ENCODE data around the gene FN3K. TPM values are rescaled to one million over a fixed set of nuclear protein-coding genes. Genes with fewer than 3 reads are reported as not detected.

Gene FN3K
- total and polyA plus RNA-seq, 2 of the 13 experiments (the other 11 are each of a cell fraction or from before 2014, with no cell fraction given) = 3.5 to 12.2 TPM

GRCh38 chr17:82734987-82735866, at the start of gene FN3K (continued):
- TF ChIP-seq NFIC (IDR thresholded peaks at IDR 0.05; ENCODE audit: low read length) = no peak
- TF ChIP-seq, protein P1, sequence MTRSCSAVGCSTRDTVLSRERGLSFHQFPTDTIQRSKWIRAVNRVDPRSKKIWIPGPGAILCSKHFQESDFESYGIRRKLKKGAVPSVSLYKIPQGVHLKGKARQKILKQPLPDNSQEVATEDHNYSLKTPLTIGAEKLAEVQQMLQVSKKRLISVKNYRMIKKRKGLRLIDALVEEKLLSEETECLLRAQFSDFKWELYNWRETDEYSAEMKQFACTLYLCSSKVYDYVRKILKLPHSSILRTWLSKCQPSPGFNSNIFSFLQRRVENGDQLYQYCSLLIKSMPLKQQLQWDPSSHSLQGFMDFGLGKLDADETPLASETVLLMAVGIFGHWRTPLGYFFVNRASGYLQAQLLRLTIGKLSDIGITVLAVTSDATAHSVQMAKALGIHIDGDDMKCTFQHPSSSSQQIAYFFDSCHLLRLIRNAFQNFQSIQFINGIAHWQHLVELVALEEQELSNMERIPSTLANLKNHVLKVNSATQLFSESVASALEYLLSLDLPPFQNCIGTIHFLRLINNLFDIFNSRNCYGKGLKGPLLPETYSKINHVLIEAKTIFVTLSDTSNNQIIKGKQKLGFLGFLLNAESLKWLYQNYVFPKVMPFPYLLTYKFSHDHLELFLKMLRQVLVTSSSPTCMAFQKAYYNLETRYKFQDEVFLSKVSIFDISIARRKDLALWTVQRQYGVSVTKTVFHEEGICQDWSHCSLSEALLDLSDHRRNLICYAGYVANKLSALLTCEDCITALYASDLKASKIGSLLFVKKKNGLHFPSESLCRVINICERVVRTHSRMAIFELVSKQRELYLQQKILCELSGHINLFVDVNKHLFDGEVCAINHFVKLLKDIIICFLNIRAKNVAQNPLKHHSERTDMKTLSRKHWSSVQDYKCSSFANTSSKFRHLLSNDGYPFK (CRISPR knock-in tag; IDR thresholded peaks at IDR 0.05; ENCODE audit: borderline replicate concordance) = no peak
- TF ChIP-seq, protein P2, sequence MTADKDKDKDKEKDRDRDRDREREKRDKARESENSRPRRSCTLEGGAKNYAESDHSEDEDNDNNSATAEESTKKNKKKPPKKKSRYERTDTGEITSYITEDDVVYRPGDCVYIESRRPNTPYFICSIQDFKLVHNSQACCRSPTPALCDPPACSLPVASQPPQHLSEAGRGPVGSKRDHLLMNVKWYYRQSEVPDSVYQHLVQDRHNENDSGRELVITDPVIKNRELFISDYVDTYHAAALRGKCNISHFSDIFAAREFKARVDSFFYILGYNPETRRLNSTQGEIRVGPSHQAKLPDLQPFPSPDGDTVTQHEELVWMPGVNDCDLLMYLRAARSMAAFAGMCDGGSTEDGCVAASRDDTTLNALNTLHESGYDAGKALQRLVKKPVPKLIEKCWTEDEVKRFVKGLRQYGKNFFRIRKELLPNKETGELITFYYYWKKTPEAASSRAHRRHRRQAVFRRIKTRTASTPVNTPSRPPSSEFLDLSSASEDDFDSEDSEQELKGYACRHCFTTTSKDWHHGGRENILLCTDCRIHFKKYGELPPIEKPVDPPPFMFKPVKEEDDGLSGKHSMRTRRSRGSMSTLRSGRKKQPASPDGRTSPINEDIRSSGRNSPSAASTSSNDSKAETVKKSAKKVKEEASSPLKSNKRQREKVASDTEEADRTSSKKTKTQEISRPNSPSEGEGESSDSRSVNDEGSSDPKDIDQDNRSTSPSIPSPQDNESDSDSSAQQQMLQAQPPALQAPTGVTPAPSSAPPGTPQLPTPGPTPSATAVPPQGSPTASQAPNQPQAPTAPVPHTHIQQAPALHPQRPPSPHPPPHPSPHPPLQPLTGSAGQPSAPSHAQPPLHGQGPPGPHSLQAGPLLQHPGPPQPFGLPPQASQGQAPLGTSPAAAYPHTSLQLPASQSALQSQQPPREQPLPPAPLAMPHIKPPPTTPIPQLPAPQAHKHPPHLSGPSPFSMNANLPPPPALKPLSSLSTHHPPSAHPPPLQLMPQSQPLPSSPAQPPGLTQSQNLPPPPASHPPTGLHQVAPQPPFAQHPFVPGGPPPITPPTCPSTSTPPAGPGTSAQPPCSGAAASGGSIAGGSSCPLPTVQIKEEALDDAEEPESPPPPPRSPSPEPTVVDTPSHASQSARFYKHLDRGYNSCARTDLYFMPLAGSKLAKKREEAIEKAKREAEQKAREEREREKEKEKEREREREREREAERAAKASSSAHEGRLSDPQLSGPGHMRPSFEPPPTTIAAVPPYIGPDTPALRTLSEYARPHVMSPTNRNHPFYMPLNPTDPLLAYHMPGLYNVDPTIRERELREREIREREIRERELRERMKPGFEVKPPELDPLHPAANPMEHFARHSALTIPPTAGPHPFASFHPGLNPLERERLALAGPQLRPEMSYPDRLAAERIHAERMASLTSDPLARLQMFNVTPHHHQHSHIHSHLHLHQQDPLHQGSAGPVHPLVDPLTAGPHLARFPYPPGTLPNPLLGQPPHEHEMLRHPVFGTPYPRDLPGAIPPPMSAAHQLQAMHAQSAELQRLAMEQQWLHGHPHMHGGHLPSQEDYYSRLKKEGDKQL (CRISPR knock-in tag; IDR thresholded peaks at IDR 0.05; ENCODE audit: low read depth) = no peak
- TF ChIP-seq ZNF335 (CRISPR knock-in tag; IDR thresholded peaks at IDR 0.05) = no peak
- no peak for TF ChIP-seq FOXK2 (IDR thresholded peaks at IDR 0.05)
- no peak for TF ChIP-seq ERF (CRISPR knock-in tag; IDR thresholded peaks at IDR 0.05)
- TF ChIP-seq, protein P3, sequence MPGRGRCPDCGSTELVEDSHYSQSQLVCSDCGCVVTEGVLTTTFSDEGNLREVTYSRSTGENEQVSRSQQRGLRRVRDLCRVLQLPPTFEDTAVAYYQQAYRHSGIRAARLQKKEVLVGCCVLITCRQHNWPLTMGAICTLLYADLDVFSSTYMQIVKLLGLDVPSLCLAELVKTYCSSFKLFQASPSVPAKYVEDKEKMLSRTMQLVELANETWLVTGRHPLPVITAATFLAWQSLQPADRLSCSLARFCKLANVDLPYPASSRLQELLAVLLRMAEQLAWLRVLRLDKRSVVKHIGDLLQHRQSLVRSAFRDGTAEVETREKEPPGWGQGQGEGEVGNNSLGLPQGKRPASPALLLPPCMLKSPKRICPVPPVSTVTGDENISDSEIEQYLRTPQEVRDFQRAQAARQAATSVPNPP (CRISPR knock-in tag; IDR thresholded peaks at IDR 0.05) = 0 out of 2 replicates have a peak, but pooled peaks have one; percentile 67
- TF ChIP-seq CHCHD3 (CRISPR knock-in tag; IDR thresholded peaks at IDR 0.05) = no peak
- no peak for TF ChIP-seq ZSCAN22 (CRISPR knock-in tag; IDR thresholded peaks at IDR 0.05)
- no peak for TF ChIP-seq ZNF616 (CRISPR knock-in tag; IDR thresholded peaks at IDR 0.05; ENCODE audit: low read depth)
- TF ChIP-seq, protein P4, sequence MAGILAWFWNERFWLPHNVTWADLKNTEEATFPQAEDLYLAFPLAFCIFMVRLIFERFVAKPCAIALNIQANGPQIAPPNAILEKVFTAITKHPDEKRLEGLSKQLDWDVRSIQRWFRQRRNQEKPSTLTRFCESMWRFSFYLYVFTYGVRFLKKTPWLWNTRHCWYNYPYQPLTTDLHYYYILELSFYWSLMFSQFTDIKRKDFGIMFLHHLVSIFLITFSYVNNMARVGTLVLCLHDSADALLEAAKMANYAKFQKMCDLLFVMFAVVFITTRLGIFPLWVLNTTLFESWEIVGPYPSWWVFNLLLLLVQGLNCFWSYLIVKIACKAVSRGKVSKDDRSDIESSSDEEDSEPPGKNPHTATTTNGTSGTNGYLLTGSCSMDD (CRISPR knock-in tag; IDR thresholded peaks at IDR 0.05) = no peak
- TF ChIP-seq DNMT1 (CRISPR knock-in tag; IDR thresholded peaks at IDR 0.05) = peak; percentile 30; the same call in 1 of the 2 replicates
- TF ChIP-seq JUN (CRISPR knock-in tag; IDR thresholded peaks at IDR 0.05) = no peak
- TF ChIP-seq PATZ1 (CRISPR knock-in tag; IDR thresholded peaks at IDR 0.05) = no peak; the same call in 1 of the 2 replicates
- peak; percentile 64; the same call in 1 of the 2 replicates for TF ChIP-seq GABPB1 (CRISPR knock-in tag; IDR thresholded peaks at IDR 0.05)
- no peak for TF ChIP-seq ZNF644 (CRISPR knock-in tag; IDR thresholded peaks at IDR 0.05; ENCODE audit: low read depth)
- TF ChIP-seq HES4 (CRISPR knock-in tag; IDR thresholded peaks at IDR 0.05; ENCODE audit: borderline replicate concordance) = no peak
